Stimulated activated CD4-positive, alpha-beta T cell treated with anti-CD3 and anti-CD28 coated beads, Interleukin-1b, Interleukin-23, amount 100 ng/mL, for 4 hours (primary cell): ENCODE data around the gene SGPP2.
"Not testable (repeated sequence)": the region's sequence is repeated elsewhere in the genome, so short reads cannot be mapped to it uniquely, and the experiment has no call there.

ENCODE experiments used
- DNase-seq, 2 donors: peaks; one replicate each; pipeline ENCODE4 v3.0.0-alpha.2; 2020; ENCODE audit warnings: low read depth in 2 of 2

SGPP2 gene

GRCh38 chr2:222427646-222428301, 3.4 kb downstream of the SGPP2 start:
- no peak for DNase-seq

GRCh38 chr2:222430071-222430470, 5.7 kb downstream of the SGPP2 start:
- no peak for DNase-seq

- DNase-seq: no peak
Observed at GRCh38 chr2:222430681-222431080, 6.3 kb downstream of the SGPP2 start.

- no peak for DNase-seq
Observed at GRCh38 chr2:222431869-222432268, 7.5 kb downstream of the SGPP2 start.

- no peak for DNase-seq
Observed at GRCh38 chr2:222433332-222434173, 9.2 kb downstream of the SGPP2 start.

GRCh38 chr2:222434204-222434603, 9.9 kb downstream of the SGPP2 start:
- no peak for DNase-seq

GRCh38 chr2:222435400-222436039, 11.2 kb downstream of the SGPP2 start:
- not testable (repeated sequence) for DNase-seq

- no peak for DNase-seq
Observed at GRCh38 chr2:222436040-222436413, 11.7 kb downstream of the SGPP2 start.

GRCh38 chr2:222439692-222440091, 15.3 kb downstream of the SGPP2 start:
- no peak for DNase-seq

- no peak for DNase-seq
Observed at GRCh38 chr2:222440673-222441422, 16.5 kb downstream of the SGPP2 start.

- DNase-seq: no peak
Observed at GRCh38 chr2:222442665-222443064, 18.3 kb downstream of the SGPP2 start.

GRCh38 chr2:222445227-222445626, 20.9 kb downstream of the SGPP2 start:
- no peak for DNase-seq

GRCh38 chr2:222447131-222447530, 22.8 kb downstream of the SGPP2 start:
- DNase-seq: no peak

- DNase-seq: no peak
Observed at GRCh38 chr2:222448748-222449181, 24.4 kb downstream of the SGPP2 start.

GRCh38 chr2:222450021-222450420, 25.7 kb downstream of the SGPP2 start:
- no peak for DNase-seq

GRCh38 chr2:222451224-222451674, 26.9 kb downstream of the SGPP2 start:
- DNase-seq: no peak

- DNase-seq: no peak
Observed at GRCh38 chr2:222452422-222452950, 28.1 kb downstream of the SGPP2 start.

GRCh38 chr2:222456479-222457077, 32.2 kb downstream of the SGPP2 start:
- DNase-seq: no peak

- no peak for DNase-seq
Observed at GRCh38 chr2:222459983-222460382, 35.6 kb downstream of the SGPP2 start.

- no peak for DNase-seq
Observed at GRCh38 chr2:222465746-222466145, 41.4 kb downstream of the SGPP2 start.

- DNase-seq: no peak
Observed at GRCh38 chr2:222468346-222468745, 44.0 kb downstream of the SGPP2 start.
